ENCODE measurements around the gene UCKL1. TPM values are rescaled to one million over a fixed set of nuclear protein-coding genes. Genes with fewer than 3 reads are reported as not detected.
"Not testable (repeated sequence)": the region's sequence is repeated elsewhere in the genome, so short reads cannot be mapped to it uniquely, and the experiment has no call there.

UCKL1 gene
- total RNA-seq, 2 experiments from 2014 or later: 31.5 to 32.6 TPM

- ATAC-seq (no peak), DNase-seq (no peak)
- Mint-ChIP-seq H3K4me1 (ENCODE audit: low read depth) (peaks cover 9% of the 10 kb centered on the region), H3K9me3 (no peaks in the 10 kb centered on the region), H3K27ac (no peak overlapping the region), H3K27me3 (no peaks in the 10 kb centered on the region), H3K36me3 (ENCODE audit: low read depth) (peaks cover 31% of the 10 kb centered on the region), H3K4me3 (no peak overlapping the region)
- intact Hi-C loops (cut with micrococcal nuclease): no loop called here
- POLR2A ChIA-PET: interaction anchor here (1.0 to 1.3 kb wide), 3 partner anchors 8 to 29 kb away, joined by 3 read pairs; partner anchors contain the start of gene SAMD10
- CTCF ChIA-PET: no interaction called here
- no peak for TF ChIP-seq CTCF (IDR thresholded peaks at IDR 0.05)
Observed at GRCh38 chr20:63962426-63963347, 6.5 kb upstream of the UCKL1 start.

- Mint-ChIP-seq H3K36me3 (ENCODE audit: low read depth) (peaks cover 26% of the 10 kb centered on the region), H3K4me3 (no peak overlapping the region), H3K4me1 (ENCODE audit: low read depth) (peaks cover 16% of the 10 kb centered on the region), H3K27me3 (no peaks in the 10 kb centered on the region), H3K27ac (no peak overlapping the region), H3K9me3 (no peaks in the 10 kb centered on the region)
- intact Hi-C loops (cut with micrococcal nuclease): no loop called here
- CTCF ChIA-PET: no interaction called here
- no peak for ATAC-seq
- no peak for DNase-seq
- no peak for TF ChIP-seq CTCF (IDR thresholded peaks at IDR 0.05)
- POLR2A ChIA-PET: interaction anchor here (1.0 to 1.3 kb wide), 3 partner anchors 9 to 28 kb away, joined by 3 read pairs; partner anchors contain the start of gene SAMD10
Observed at GRCh38 chr20:63961664-63962425, 5.6 kb upstream of the UCKL1 start.

- H3K27me3 Mint-ChIP-seq; H3K27ac Mint-ChIP-seq; intact Hi-C loops (cut with micrococcal nuclease); DNase-seq; H3K4me3 Mint-ChIP-seq; H3K9me3 Mint-ChIP-seq; CTCF ChIA-PET; ATAC-seq: not testable (repeated sequence)
- POLR2A ChIA-PET: interaction anchor here (1.0 to 1.3 kb wide), 3 partner anchors 10 to 117 kb away, joined by 3 read pairs; partner anchors contain the start of gene SAMD10
- Mint-ChIP-seq H3K36me3 (ENCODE audit: low read depth) (peaks cover 17% of the 10 kb centered on the region), H3K4me1 (ENCODE audit: low read depth) (peaks cover 16% of the 10 kb centered on the region)
Observed at GRCh38 chr20:63960654-63961621, 4.7 kb upstream of the UCKL1 start.

- no peaks in the 10 kb centered on the region for H3K9me3 Mint-ChIP-seq
- H3K4me1 Mint-ChIP-seq (ENCODE audit: low read depth): peaks cover 19% of the 10 kb centered on the region
- ChIA-PET POLR2A (interaction anchor here (0.8 to 1.2 kb wide), 3 partner anchors 9 to 118 kb away, joined by 3 to 6 read pairs (median 3); no protein-coding TSS in a partner anchor), CTCF (interaction anchor here (1.0 to 1.7 kb wide), 2 partner anchors 14 to 21 kb away, joined by 3 to 8 read pairs; no protein-coding TSS in a partner anchor)
- ATAC-seq: no peak
- no peak for DNase-seq
- H3K36me3 Mint-ChIP-seq (ENCODE audit: low read depth): peaks cover 16% of the 10 kb centered on the region
- H3K27me3 Mint-ChIP-seq: no peaks in the 10 kb centered on the region
- intact Hi-C loops (cut with micrococcal nuclease): no loop called here
- H3K4me3 Mint-ChIP-seq: no peak overlapping the region
- no peak overlapping the region for H3K27ac Mint-ChIP-seq
- TF ChIP-seq CTCF (IDR thresholded peaks at IDR 0.05): no peak
Observed at GRCh38 chr20:63959699-63960075, 3.5 kb upstream of the UCKL1 start.
